Osteoblast (primary cell): ENCODE data around the gene SLC16A9. TPM values are rescaled to one million over a fixed set of nuclear protein-coding genes. Genes with fewer than 3 reads are reported as not detected.

Experiments
- DNase-seq: peaks from one replicate; pipeline ENCODE4 v3.0.0; 2011; ENCODE audit warnings: low spot score, mixed read lengths; ENCODE audit not compliant: insufficient read length; ENCODE audit errors: missing footprints
- H2AFZ ChIP-seq: 2 replicates; pipeline ENCODE4 v1.6.0; 2011; ENCODE audit warnings: mild to moderate bottlenecking, low read length
- H3K27ac ChIP-seq: 2 replicates; pipeline ENCODE4 v1.5.1; 2011; ENCODE audit warnings: mild to moderate bottlenecking, low read depth, low read length, moderate library complexity
- H3K27me3 ChIP-seq: 2 replicates; pipeline ENCODE4 v1.6.0; 2012; ENCODE audit warnings: mild to moderate bottlenecking, control low read depth, inconsistent platforms, low read length, moderate library complexity; ENCODE audit not compliant: insufficient read depth
- H3K36me3 ChIP-seq: 2 replicates; pipeline ENCODE4 v1.5.1; 2011; ENCODE audit warnings: mild to moderate bottlenecking, low read length, control low read depth, moderate library complexity; ENCODE audit not compliant: insufficient read depth
- H3K4me1 ChIP-seq: 2 replicates; pipeline ENCODE4 v1.5.1; 2011; ENCODE audit warnings: mild to moderate bottlenecking, low read length, control low read depth, moderate library complexity; ENCODE audit not compliant: insufficient read depth
- H3K4me2 ChIP-seq: 2 replicates; pipeline ENCODE4 v1.6.0; 2011; ENCODE audit warnings: mild to moderate bottlenecking, low read length; ENCODE audit not compliant: insufficient read depth
- H3K4me3 ChIP-seq: fragments of 200-600 bp; sonication (generic); 3 replicates; pipeline ENCODE4 v1.5.1; 2012; ENCODE audit warnings: mild to moderate bottlenecking, low read length, inconsistent platforms; ENCODE audit not compliant: insufficient read depth
- H3K79me2 ChIP-seq: 2 replicates; pipeline ENCODE4 v1.6.0; 2012; ENCODE audit warnings: mild to moderate bottlenecking, low read length, control low read depth, inconsistent platforms; ENCODE audit not compliant: insufficient read depth
- H3K9me3 ChIP-seq: 2 replicates; pipeline ENCODE4 v1.5.1; 2011; ENCODE audit warnings: low read depth, low read length, control low read depth
- H4K20me1 ChIP-seq: 2 replicates; pipeline ENCODE4 v1.6.0; 2012; ENCODE audit warnings: mild to moderate bottlenecking, low read length, control low read depth; ENCODE audit not compliant: insufficient read depth
- CTCF ChIP-seq: IDR thresholded peaks from 2 replicates; pipeline ENCODE4 v1.5.1; 2011; ENCODE audit warnings: mild to moderate bottlenecking, low read depth, low read length, moderate library complexity; ENCODE audit errors: extremely low read depth
- total RNA-seq: library from RNA; depleted of rRNA; stranded (reverse); fragments of >200 nt; gene quantifications from 2 replicates; pipeline ENCODE4 v1.2.3, GENCODE V29; 2012

The SLC16A9 gene
- total RNA-seq, 1 donor = 0.72 TPM

GRCh38 chr10:59655309-59655708 lies 54.3 kb downstream of the SLC16A9 start:
- peak; percentile 31 for DNase-seq
- Histone ChIP-seq H3K27ac (no peak overlapping the region), H3K9me3 (no peaks in the 10 kb centered on the region), H3K79me2 (no peaks in the 10 kb centered on the region), H3K4me2 (no peak overlapping the region), H3K4me3 (no peak overlapping the region), H2AFZ (no peak overlapping the region), H3K4me1 (no peaks in the 10 kb centered on the region), H4K20me1 (no peaks in the 10 kb centered on the region), H3K27me3 (no peaks in the 10 kb centered on the region), H3K36me3 (no peaks in the 10 kb centered on the region)
- no peak for TF ChIP-seq CTCF

- H2AFZ ChIP-seq = peak overlapping the region; percentile 32
Observed at GRCh38 chr10:59654007-59654406, 55.6 kb downstream of the SLC16A9 start.

GRCh38 chr10:59651902-59652301 lies 57.7 kb downstream of the SLC16A9 start:
- no peaks in the 10 kb centered on the region for H4K20me1 ChIP-seq
- H3K27me3 ChIP-seq = no peaks in the 10 kb centered on the region
- no peak for DNase-seq
- H3K4me3 ChIP-seq = no peak overlapping the region
- no peaks in the 10 kb centered on the region for H3K79me2 ChIP-seq
- no peak overlapping the region for H3K4me2 ChIP-seq
- H3K27ac ChIP-seq = no peak overlapping the region
- TF ChIP-seq CTCF = no peak
- peaks cover 6% of the 10 kb centered on the region for H3K4me1 ChIP-seq
- H3K36me3 ChIP-seq = no peaks in the 10 kb centered on the region
- no peaks in the 10 kb centered on the region for H3K9me3 ChIP-seq
- H2AFZ ChIP-seq = no peak overlapping the region

More at GRCh38 chr10:59654007-59654406, 55.6 kb downstream of the SLC16A9 start:
- no peaks in the 10 kb centered on the region for H3K27me3 ChIP-seq
- no peak for DNase-seq
- no peaks in the 10 kb centered on the region for H3K79me2 ChIP-seq
- no peak overlapping the region for H3K27ac ChIP-seq
- no peaks in the 10 kb centered on the region for H3K36me3 ChIP-seq
- H3K4me3 ChIP-seq = peak overlapping the region; percentile 2
- H4K20me1 ChIP-seq = no peaks in the 10 kb centered on the region
- peaks cover under 1% of the 10 kb centered on the region for H3K4me1 ChIP-seq
- H3K9me3 ChIP-seq = no peaks in the 10 kb centered on the region
- peak overlapping the region; percentile 43 for H3K4me2 ChIP-seq
- no peak for TF ChIP-seq CTCF

GRCh38 chr10:59649606-59650346 lies 59.9 kb downstream of the SLC16A9 start:
- Histone ChIP-seq H3K27me3 (no peaks in the 10 kb centered on the region), H3K36me3 (no peaks in the 10 kb centered on the region), H3K4me2 (no peak overlapping the region), H3K27ac (no peak overlapping the region), H3K79me2 (no peaks in the 10 kb centered on the region), H3K9me3 (peaks cover 2% of the 10 kb centered on the region), H4K20me1 (no peaks in the 10 kb centered on the region), H3K4me1 (peaks cover 6% of the 10 kb centered on the region), H3K4me3 (no peak overlapping the region), H2AFZ (no peak overlapping the region)
- TF ChIP-seq CTCF = no peak
- DNase-seq = no peak
